Measurements from ENCODE around the gene PRDM15. TPM values are rescaled to one million over a fixed set of nuclear protein-coding genes. Genes with fewer than 3 reads are reported as not detected.

The PRDM15 gene
- total RNA-seq, 1 experiment from 2014 or later, result 9.9 TPM

- H3T11ph ChIP-seq (ENCODE audit: low read length), result no peak overlapping the region
- peaks cover 49 to 65% of the 10 kb centered on the region in 2 experiments for H3K4me1 Mint-ChIP-seq
- no peaks in the 10 kb centered on the region for H3K79me2 ChIP-seq (ENCODE audit: insufficient read depth, low read length)
- no peak overlapping the region for H3K56ac ChIP-seq (ENCODE audit: insufficient read length, low read depth, low read length)
- H2BK20ac ChIP-seq (ENCODE audit: low read depth, low read length, poor library complexity, severe bottlenecking), result no peak overlapping the region
- no peak overlapping the region for H2BK12ac ChIP-seq (ENCODE audit: insufficient read length, low read depth, low read length)
- H2BK5ac ChIP-seq (ENCODE audit: insufficient read length, low read length), result no peak overlapping the region
- no peak overlapping the region for H4K8ac ChIP-seq (replicated peaks; ENCODE audit: insufficient read length, low read depth, low read length)
- no peak overlapping the region for H3K4ac ChIP-seq (ENCODE audit: low read depth, low read length)
- H4K20me1 ChIP-seq (ENCODE audit: control insufficient read depth, insufficient read depth, insufficient read length), result no peaks in the 10 kb centered on the region
- peak overlapping the region; percentile 80 for H3K4me2 ChIP-seq (ENCODE audit: insufficient read depth, insufficient read length, low read length)
- no peaks in the 10 kb centered on the region for H3K9me3 ChIP-seq (ENCODE audit: control insufficient read depth, low read depth, low read length)
- no peaks in the 10 kb centered on the region for H3K79me1 ChIP-seq (ENCODE audit: insufficient read depth, low read depth, low read length, poor library complexity, severe bottlenecking)
- H3K9me3 Mint-ChIP-seq, result peaks cover 0 to 2% of the 10 kb centered on the region in 2 experiments; a peak in 2 of 5 replicates
- H3K27ac Mint-ChIP-seq, result no peak overlapping the region
- WGBS (ENCODE audit: extremely low coverage, insufficient read length, low lambda C conversion rate), result no CpG with 5 or more reads among the region's 7 CpGs
- H2AFZ ChIP-seq (ENCODE audit: low read length), result no peak overlapping the region
- H3K4me3 Mint-ChIP-seq, result peak overlapping the region in 1 of 2 experiments; percentile 85; a peak in 2 of 5 replicates
- no peak overlapping the region for H3K18ac ChIP-seq (ENCODE audit: insufficient read length, low read depth, low read length)
- H3K27me3 Mint-ChIP-seq (ENCODE audit: low read depth), result peaks cover 82% of the 10 kb centered on the region
- no peak overlapping the region for H3K27ac ChIP-seq (ENCODE audit: insufficient read length, low read depth, low read length)
- H3K14ac ChIP-seq (ENCODE audit: insufficient read depth, low read length), result no peak overlapping the region
- peaks cover 5% of the 10 kb centered on the region; the same call in 1 of the 2 replicates for H3K4me1 ChIP-seq (ENCODE audit: insufficient read depth, low read length)
- TF ChIP-seq CTCF (conservative IDR thresholded peaks at IDR 0.05), result no peak
- H3K27me3 ChIP-seq (ENCODE audit: insufficient read depth, low read length), result peaks cover 55% of the 10 kb centered on the region
- no peak overlapping the region for H3K9ac ChIP-seq (ENCODE audit: extremely low read depth, insufficient read length, low read length)
- no peaks in the 10 kb centered on the region for H3K36me3 Mint-ChIP-seq (ENCODE audit: insufficient read depth in 1 of 3, low read depth in 3 of 3)
- H2AK5ac ChIP-seq (ENCODE audit: insufficient read length, low read length), result no peak overlapping the region
- no peak for DNase-seq
- H3K23me2 ChIP-seq (ENCODE audit: insufficient read length, low read depth, low read length, poor library complexity, severe bottlenecking), result peaks cover 9% of the 10 kb centered on the region
- H2BK120ac ChIP-seq (ENCODE audit: low read depth, low read length, poor library complexity, severe bottlenecking), result no peak overlapping the region
- H2BK15ac ChIP-seq (ENCODE audit: low read depth, low read length), result no peak overlapping the region
- H4K91ac ChIP-seq (ENCODE audit: insufficient read length, low read depth, low read length), result no peak overlapping the region
- H4K5ac ChIP-seq (ENCODE audit: insufficient read length, low read depth, low read length), result no peak overlapping the region
- H3K23ac ChIP-seq (ENCODE audit: insufficient read length, low read depth, low read length), result no peak overlapping the region
Measured at GRCh38 chr21:41769521-41769920, 109.6 kb downstream of the PRDM15 start.

All from H9 (cell line).